C4-2B (cell line): ENCODE data around the gene ESR2.

Source experiments
- H3K27ac ChIP-seq: fragments of 450-650 bp; 2 replicates; pipeline ENCODE4 v1.5.1; 2017
- ZFX ChIP-seq: fragments of 450-650 bp; IDR thresholded peaks from 2 replicates; pipeline ENCODE4 v1.6.1; 2017
- TF ChIP-seq, protein P1 (sequence below): fragments of 450-650 bp; conservative IDR thresholded peaks from 2 replicates; pipeline ENCODE4 v1.5.1; 2017; ENCODE audit warnings: mild to moderate bottlenecking

The ESR2 gene

DNA sequence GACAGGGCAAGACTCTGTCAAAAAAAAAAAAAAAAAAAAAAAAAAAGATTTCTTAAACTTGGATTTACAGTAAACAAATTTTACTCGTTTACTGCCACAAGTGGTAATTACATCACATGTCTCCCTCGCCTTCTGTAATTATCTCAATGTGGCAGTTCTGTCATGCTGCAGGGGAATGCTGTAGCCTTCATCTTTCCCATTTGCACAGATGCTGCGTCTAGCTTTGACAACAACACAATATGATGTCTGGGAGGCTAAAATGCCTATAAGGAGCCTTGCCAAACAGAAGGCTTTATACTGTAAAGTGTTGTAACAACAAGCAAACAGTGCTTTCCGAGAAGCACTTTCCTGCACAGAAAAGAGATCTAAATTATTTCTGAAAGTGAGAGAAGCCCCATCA lies 48.7 kb downstream of the ESR2 start:
- no peak overlapping the region for H3K27ac ChIP-seq
- TF ChIP-seq, protein P1, sequence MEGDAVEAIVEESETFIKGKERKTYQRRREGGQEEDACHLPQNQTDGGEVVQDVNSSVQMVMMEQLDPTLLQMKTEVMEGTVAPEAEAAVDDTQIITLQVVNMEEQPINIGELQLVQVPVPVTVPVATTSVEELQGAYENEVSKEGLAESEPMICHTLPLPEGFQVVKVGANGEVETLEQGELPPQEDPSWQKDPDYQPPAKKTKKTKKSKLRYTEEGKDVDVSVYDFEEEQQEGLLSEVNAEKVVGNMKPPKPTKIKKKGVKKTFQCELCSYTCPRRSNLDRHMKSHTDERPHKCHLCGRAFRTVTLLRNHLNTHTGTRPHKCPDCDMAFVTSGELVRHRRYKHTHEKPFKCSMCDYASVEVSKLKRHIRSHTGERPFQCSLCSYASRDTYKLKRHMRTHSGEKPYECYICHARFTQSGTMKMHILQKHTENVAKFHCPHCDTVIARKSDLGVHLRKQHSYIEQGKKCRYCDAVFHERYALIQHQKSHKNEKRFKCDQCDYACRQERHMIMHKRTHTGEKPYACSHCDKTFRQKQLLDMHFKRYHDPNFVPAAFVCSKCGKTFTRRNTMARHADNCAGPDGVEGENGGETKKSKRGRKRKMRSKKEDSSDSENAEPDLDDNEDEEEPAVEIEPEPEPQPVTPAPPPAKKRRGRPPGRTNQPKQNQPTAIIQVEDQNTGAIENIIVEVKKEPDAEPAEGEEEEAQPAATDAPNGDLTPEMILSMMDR: no peak
- no peak for TF ChIP-seq ZFX

DNA sequence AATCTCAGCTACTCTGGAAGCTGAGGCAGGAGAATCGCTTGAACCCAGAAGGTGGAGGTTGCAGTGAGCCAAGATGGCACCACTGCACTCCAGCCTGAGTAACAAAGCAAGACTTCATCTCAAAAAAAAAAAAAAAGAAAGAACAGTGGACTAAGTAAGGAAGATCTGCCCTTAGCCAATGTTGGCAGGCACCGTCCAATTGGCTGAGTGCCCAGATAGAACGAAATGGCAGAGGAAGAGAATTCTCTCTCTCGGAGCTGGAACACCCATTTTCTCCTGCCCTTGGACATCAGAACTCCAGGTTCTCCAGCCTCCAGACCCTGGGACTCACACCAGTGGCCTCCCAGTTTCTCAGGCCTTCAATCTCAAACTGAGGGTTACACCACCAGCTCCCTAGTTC lies 49.9 kb downstream of the ESR2 start:
- no peak overlapping the region for H3K27ac ChIP-seq
- TF ChIP-seq, protein P1: no peak
- no peak for TF ChIP-seq ZFX

DNA sequence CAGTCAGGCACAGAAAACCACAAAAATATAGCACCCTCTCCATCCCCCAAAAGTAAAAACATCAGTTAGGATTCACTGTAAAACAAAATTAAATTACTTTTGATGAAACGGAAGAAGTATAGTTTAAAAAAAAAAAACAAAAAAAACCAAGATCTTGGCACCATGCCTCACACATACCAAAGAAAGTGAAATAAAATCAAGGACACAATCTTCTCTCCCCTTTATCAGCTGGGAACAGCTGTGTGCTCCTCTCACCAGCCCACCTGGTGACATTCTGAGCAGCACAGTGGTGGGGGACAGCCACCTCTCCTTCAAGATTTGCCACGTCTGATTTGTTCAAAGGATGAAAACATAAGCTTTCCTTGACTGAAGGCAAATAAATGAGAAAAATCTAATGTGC lies 55.5 kb downstream of the ESR2 start:
- TF ChIP-seq, protein P1: no peak
- TF ChIP-seq ZFX: no peak
- H3K27ac ChIP-seq: no peak overlapping the region

DNA sequence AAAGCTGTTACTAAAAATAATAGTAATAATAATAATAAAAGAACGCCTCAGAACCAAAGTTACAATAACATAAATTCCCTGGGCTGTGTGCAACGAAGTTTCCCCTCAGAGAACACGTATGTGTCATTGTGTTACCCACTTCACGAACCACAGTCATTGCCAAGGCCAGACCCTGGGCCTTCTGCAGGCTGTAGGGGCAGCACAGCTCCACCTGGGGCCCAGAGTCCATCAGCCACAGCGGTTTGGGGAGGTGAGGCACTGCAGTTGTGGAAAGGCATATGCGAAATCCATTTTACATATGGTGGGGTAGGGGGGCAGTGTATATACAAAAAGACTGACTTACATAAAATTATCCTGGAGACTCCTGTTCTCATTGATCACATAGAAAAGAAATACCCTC lies 56.1 kb downstream of the ESR2 start:
- H3K27ac ChIP-seq: no peak overlapping the region
- TF ChIP-seq, protein P1: no peak

DNA sequence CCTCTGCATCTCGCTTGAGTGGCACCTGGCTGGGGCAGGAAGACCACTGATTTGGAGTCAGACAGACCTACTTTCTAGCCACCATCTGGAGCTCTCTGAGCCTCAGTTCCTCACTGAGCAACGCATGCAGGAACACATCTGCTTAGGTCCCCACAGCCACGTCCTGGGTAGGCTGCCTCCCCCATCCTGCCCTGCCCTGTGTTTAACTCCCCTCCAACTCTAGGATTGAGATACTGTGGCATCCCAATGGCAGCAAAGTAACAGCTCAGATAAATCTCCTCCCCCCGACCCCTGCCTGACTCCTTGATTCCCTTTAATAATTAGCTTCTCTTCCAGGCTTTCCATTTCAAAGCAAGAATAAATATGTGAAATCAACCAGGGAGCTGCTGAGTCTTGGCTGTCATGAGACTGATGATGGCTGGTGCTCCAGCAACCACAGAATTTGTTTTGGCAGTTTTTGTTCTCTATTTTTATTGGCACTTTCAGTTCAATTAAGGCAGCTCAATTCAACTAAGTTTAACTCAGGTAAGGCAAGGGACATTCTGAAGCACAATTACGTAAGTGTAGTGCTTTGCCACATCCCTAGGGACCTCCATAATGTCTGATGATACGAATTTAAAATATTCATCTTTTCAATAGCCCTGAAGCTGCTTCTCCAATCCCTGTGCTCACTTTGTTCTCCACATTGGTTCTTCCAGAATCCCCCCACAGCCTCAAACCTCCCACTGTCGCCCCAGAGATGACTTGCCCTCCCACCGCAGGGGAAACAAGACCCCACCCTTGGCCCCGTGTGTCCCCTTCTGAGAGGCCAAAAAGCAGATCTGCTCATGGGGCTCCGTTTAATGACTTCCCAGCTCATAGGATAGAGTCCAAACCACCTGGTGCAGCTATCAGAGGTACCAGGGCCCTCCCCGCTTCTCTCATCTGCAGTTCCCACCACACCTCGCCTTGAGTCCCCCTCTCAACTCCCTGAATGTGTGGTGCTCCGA lies 58.2 kb downstream of the ESR2 start:
- TF ChIP-seq ZFX: no peak
- TF ChIP-seq, protein P1: no peak
- no peak overlapping the region for H3K27ac ChIP-seq

DNA sequence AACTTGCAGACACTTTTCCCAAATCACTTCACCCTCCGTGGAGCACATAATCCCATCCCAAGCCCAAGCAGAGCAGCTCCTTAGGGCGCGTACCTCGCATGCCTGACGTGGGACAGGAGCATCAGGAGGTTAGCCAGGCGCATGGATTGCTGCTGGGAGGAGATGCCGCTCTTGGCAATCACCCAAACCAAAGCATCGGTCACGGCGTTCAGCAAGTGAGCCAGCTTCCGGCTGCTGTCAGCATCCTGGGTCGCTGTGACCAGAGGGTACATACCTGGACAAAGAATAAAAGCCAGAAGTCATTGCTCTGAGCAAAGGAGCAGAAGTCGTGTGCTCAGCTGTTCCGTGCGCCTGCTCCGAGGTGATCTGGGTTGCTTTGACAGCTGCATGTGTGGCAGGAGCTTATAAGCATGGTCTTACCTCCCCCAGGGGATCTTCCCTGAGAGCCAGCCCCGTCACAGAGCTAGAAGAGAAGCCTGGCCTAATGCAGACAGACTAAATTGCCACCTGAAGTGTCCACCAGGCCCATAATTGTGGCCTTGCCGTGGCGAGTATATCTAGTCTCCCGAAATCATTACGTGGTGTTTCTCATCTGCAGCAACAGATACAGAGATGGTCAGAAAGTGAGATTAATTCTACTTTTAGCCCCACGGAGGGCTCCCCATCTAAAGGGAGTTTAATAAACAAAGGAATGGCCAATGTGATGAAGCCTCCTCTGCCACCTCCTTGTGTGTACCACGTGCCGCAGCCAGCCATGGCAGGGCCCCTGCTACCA lies 59.1 kb downstream of the ESR2 start:
- H3K27ac ChIP-seq: no peak overlapping the region
- no peak for TF ChIP-seq ZFX
- TF ChIP-seq, protein P1: no peak

DNA sequence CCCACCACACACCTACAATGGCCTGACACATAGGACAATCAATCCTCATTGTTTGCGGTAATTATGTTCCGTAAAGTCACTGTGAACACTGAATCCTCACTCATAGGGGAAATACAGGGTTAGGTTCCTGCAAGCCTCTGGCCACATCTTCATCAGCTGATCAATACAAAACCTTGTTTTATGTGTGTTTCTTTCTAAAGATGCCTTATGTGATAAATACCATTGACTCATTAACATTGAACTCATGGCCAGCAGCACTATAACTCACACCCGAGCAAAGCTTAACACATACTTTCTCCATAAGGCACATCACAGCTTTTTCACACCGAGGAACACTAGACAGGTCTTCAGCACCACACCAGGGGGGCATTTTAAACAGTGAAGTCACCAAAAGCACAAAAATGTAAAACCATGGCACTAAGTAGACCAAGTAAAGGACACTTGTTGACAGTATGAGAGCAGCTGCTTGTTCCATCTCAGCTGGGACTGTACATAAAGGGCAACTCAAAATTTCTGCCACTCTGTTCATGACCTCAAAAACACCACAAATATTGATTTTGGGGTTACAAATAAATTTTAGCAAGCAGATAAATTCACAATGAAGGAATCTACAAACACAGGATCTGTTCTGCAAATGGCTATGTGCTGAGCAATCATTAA lies 60.5 kb downstream of the ESR2 start:
- H3K27ac ChIP-seq: no peak overlapping the region
- no peak for TF ChIP-seq ZFX
- TF ChIP-seq, protein P1: no peak
